NCI-H82 (cell line): ENCODE measurements around the gene DPPA4.

ENCODE experiments used
- DNase-seq: peaks from one replicate; lab custom pipeline; 2025; lab: John Stamatoyannopoulos, UW

DPPA4 gene

DNA sequence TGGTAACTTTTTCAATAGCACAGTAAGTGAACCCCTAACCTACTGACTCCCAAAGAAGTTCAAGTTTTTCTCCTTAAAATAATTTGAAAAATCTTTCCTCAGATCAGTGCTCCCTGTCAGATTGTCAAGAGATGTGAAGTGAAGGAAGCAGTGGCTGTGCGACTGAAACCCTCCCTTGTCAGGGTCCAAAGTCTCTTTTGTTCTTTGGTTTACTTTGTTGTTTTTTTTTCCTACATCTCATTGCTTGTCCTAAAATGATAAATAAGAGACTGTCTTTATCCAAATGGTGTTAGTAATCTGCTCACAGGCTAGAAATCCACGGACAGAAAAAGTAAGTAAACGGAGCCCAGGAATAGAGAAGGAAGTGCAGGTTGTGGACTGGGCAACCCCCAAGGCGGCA, 976 bp upstream of the DPPA4 start:
- no peak for DNase-seq

DNA sequence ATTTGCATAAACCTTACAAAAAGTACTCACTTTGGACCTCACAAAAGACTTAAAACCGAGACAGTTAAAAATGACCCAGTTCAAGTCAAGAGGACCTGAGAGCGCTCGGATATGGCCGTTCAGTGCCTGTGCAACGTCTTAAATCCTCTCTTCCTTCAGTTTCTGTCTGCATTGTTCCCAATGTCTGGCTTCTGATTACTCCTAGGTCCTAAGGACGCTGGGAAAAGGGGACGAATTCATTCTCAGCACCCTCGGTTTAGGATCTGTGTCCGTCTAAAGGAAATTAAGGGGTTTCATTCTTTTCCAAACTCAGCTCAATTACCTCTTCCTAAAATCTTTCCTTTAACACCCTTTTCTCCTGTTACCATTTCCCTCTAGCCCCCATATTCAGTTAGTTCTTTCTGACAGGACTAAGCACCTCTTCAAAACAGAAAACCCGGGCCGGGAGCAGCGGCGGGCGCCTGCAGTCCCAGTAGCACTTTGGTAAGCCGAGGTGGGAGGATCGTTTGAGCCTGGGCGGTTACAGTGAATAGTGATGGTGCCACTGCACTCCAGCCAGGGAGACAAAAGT, 970 bp downstream of the DPPA4 start:
- no peak for DNase-seq

DNA sequence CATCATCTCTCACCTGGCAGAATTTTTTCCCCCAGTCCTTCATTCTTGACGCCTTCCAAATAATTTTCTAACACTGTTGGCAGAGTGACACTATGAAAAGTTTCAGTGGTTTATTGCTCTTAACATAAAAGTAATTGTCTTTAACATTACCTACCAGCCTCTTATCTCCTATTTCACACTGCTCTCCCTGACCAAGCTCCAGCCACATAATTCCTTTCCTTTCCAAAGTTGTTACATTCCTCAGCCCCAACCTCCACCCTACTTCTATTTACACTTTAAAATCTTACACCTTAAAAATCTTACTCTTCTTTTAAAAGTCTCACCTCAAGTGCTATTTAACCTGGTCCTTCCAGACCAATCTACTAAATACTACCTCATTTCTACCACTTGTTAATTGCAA, 2.8 kb downstream of the DPPA4 start:
- DNase-seq = no peak

DNA sequence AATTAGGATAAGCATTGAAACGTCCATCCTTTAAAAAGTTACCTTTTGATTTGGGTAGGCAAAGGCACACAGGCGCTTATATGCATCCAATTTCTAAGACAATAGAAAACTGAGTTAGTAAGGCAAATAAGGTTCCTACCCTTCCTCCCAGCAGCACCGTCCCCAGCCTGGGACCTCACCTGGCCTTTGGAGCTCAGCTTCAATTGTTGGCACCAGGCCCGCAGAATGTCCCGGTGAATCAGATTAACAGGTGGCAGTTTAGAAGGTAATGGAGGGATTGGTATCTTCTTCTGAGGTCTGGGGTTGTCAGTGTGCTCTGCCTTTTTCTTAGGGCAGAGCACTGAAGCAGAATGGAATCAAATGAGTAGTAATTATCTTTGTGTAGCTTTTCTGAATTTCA, 5.7 kb downstream of the DPPA4 start:
- DNase-seq = no peak

DNA sequence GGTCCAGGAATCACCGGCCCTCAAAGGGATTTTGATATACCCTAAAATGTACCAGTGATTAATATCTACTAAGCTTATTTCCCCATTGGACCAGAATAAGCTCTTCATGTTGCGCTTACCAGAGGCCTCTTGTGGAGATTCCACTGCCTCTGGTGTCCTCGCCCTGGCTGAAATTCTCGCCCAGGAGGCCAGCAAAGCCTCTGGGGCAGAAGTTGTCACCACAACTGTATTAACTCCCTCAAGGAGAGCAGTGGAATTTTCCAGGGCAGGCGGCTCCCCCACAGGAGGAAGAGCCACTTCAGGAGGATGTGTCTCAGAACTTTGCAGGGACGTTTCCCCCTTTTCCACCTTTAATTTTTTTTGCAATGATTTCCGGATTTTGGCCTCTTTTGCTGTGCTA, 6.9 kb downstream of the DPPA4 start:
- no peak for DNase-seq

DNA sequence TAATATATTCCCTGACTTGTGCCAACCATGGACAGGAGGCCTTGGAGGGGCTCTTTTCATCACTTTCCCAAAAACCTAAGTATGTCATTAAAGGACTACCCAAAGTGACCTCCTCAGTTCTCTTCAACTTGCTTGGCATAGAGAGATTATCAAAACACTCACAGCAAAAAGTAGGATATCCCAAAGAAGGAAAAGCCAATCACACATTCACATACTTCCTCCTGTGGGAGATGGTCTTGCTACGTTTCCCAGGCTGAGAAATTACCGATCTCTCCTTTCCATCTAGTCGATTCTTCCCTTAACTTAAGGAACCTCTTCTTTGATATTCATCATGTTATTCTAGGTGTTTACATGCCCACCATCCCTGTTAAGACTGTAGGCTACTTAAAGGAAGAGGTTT, 9.1 kb downstream of the DPPA4 start:
- no peak for DNase-seq

DNA sequence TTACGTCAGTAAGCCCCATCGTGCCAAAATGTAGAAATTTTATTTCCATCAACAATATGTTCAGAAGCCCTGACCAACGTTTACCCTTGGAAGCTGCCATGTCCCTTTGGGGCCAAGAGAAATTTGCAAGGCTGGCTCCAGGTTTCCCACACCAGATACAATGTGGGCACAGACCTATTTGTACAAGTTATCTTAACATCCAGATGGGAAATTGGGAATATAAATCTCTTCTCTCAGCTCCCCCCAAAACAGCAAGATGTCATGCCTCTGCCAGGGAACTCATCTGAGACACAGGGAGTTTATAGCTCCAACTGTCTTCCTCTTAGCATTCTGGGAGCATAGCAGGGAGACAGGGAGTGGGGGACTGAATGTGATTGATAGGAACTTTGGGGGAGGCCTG, 11.7 kb downstream of the DPPA4 start:
- no peak for DNase-seq

DNA sequence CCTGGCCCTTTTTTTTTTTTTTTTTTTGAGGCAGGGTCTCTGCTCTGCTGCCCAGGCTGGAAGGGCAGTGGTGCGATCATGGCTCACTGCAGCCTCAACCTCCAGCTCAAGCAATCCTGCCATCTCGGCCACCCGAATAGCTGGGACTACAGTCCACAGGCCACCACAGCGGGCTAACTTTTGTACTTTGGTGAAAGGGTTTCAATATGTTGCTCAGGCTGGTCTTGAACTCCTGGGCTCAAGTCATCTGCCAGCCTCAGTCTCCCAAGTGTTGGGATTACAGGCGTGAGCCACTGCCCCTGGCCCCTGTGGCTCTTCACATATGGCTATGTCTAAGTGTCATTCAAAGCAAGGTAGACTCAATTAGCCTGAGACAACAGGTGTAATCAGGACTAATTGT, 12.2 kb downstream of the DPPA4 start:
- DNase-seq = no peak

DNA sequence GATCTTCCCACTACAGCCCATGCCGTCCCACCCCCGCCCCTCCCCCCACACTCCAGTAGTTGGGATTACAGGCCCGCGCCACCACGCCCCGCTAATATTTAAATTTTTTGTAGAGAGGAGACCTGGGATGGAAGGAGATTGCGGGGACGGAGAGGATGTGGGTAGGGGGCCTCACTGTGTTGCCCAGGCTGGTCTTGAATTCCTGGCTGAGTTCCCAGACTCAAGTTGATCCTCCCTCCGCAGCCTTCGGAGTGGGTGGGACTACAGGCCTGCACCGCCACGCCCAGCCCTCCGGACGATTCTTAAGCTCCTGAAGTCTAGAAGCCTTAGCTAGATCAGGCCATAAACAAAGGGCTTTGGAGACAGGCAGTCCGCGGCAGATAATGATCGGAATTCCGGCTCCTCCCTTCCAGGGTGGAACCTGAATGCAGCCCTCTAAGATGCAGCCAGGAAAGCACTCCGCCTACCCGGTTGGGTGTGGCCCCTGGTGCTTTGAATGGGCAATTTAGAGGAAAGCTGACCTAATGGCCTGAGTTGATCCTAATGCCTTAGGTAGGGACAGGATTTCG, 21.1 kb downstream of the DPPA4 start, which contains the start of gene DPPA2:
Gene DPPA2, minus strand, starts transcription at position 356 of the 569 bp plus-strand sequence. CDS start 1,975 bp downstream, outside the sequence.
- no peak for DNase-seq

DNA sequence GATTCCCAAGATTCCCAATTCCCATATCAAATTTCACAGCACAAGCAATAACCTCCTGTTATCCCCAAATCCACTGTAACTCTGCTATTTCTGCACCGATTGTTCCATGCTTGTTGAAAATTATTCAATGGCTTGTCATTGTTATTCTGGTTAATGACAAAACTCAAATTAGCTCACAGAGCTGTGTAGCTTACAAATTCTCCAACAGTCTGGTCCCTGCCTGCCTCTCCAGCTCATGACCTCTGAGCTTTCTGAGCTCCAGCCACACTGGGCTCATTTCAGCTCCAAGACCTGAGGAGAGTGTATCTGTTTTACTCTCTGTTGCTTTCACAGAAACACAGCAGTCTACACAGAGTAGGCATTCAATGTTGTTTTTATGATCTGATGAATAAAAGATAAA, 24.3 kb downstream of the DPPA4 start:
- DNase-seq = no peak

DNA sequence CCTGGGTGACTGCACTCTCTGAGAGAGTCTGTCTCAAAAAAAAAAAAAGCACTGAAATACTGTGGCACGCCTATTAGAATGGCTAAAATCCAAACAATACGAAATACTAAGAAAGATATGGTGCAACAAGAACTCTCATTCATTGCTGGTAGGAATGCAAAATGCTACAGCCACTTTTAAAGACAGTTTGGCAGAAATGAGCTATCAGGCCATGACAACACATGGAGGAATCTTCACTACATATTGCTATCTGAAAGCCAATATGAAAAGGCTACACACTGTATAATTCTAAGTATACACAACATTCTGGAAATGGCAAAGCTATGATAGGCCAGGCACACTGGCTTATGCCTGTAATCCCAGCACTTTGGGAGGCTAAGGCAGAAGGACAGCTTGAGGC, 39.9 kb downstream of the DPPA4 start:
- no peak for DNase-seq

DNA sequence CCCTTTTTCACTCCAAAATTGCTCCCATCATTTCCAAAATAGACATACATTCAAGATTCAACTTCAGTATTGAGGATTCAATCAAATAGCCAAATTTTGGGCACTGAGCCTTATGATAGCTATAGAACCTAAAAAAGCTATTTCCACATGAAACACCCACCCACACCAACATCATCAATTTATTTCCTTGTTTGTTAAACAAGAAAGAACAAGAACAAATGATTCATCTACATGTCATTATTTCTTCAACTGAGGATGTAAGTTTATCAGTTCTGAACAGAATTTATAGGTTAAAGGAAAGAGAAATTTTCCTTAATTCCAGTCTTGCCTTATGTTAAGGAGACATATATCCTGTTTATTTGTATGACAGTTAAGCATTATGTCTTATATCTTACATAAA, 53.3 kb downstream of the DPPA4 start:
- DNase-seq = no peak

DNA sequence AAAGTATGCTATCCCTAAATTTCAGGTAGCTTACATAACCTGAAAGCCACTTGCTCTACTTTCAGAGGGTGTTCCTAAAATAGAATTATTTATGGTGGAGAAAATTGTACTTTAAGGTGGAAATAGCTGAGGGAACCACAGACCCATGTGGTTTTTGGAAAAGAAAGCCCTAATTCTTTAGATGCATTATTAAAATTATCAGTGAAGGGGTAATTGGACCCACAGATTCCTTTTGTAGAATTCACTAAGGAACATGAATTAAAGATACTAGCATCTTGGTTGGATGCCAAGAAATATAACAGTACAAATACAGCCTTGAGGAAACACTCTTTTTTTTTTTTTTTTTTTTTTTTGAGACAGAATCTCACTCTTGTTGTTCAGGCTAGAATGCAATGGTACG, 58.8 kb downstream of the DPPA4 start:
- DNase-seq = no peak

DNA sequence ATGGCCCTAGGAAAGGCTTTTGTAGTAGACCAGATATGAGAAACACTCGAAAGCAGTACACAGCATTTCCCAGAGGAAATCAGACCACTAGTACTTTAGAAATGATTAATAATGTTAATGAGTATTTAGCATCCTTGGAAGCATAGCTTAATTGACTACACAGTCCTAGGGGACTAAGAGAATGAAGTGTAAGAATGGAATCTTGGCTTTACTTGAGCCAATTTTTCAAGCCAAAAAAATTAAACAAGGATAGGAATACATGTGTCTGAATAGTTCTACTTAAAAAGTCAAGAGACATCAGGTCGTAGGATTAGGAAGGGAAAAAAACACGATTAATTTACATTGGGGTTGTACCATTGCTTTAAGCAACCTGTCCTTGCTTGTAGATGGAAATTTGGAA, 59.2 kb downstream of the DPPA4 start:
- no peak for DNase-seq
